ENCODE measurements around the gene PLLP.
A peak's percentile ranks its signal among the peaks of the same experiment; 100 is the strongest.
"Not testable (repeated sequence)": the region's sequence is repeated elsewhere in the genome, so short reads cannot be mapped to it uniquely, and the experiment has no call there.

The PLLP gene

DNA sequence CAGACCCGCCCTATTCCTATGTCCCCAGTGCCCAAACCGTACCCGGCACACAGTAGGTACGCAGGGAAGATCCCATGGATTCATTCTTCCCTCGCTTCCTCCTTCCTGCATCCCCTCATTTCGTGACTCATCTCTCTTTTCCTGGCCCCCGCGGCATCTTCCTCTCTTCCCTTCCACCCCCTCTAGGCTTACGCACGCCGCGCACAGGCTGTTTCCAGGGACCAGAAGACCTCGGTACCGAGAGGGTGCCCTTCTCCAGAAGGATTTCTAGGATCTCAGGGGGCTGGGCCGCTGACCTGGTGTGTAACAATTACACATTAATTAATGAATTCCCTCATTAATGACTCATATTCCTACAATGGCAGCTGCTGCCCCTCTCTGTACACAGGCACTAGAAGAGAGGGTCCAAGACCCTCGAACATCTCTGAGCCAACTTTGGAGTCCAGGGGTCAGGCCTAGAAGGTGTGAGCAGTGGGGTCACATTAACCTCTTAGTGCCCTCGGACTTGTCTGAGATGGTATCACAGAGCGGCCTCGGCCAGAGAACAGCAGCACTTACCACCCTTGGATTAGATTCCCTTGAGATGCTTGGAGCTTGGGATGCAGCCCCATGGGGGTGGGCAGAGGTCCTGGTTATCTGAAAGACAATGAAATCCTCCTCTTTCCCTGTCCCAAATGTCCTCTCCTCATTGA lies 16.8 kb upstream of the PLLP start:
- DNase-seq = no peak

- DNase-seq = peak; percentile 98
These were observed 16.1 kb upstream of the PLLP start for GRCh38 chr16:57300387-57301125.

DNA sequence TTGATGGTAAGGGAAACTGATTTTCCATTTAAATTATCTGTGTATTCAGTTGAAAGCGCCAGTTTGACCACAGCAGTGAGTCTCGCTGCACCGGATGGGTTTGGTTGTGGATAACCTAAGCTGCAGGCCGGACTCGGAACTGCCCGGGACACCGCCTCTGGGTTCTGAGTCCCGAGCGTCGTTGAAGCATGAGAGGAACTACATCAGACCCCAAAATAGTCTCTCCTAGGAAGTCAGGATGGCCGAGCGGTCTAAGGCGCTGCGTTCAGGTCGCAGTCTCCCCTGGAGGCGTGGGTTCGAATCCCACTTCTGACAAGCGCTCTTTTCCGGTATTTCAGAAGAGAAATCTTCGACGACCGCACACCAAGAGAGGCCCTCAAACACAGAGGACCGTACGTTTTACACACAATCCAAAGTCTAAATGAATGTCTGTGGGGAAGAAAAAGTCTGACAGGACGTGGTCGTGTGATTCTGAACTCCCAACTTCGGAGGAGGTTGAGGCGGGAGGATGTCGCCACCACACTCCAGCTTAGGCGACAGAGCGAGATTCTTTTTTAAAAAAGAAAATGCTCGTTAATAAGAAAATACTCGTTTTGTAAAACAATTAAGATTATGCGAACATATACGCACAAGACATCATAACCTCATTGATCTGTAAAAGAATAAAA lies 15.4 kb upstream of the PLLP start:
- DNase-seq = peak; percentile 77

DNA sequence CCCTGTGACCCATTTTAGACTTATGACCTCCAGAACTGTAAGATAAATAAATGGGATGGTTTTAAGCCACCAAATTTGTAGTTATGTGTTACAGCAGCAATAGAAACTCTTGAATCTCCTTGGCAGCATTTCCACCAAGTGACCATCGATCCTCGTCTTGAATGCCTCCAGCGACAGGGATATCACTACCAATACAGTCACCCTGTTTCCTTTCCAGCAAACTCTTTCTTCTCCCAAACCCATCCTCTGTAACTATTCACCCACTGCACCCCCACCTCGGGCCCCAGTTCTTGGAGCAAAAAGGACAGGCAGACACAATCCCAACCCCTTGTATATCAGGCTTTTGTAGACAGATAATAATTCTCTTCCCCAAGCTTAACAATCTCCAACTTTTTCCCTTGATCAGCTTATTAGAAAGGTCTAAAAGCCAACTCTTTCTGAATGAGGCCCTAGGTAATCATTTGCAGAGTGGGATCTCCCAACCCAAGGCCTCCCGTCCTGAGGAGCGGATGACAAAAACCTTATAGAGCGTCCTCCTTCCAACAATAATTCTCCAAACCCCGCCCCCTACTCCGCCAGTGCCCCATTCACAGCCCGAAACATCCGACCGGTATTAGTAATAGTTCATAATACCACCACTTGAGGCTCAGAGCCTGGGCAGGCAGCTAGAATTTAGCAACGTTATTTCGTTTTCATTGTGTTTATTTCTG lies 14.7 kb upstream of the PLLP start:
- DNase-seq = no peak

DNA sequence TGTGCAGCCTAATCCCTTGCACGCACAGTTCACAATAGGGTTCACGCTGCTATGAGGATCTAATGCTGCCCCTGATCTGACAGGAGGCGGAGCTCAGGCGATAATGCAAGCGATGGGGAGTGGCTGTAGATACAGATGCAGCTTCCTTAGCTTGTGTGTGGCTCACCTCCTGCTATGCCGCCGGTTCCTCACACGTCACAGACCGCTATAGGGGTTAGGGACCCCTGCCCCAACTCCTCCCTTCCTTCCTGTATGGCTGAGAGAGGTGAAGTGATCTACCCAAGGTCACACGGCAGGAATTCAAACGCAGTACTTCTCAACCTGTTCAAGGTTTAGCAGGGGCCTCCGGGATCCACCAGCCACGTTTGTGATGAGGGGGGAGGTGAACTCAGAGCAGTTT lies 13.4 kb upstream of the PLLP start:
- peak; percentile 61 for DNase-seq

DNA sequence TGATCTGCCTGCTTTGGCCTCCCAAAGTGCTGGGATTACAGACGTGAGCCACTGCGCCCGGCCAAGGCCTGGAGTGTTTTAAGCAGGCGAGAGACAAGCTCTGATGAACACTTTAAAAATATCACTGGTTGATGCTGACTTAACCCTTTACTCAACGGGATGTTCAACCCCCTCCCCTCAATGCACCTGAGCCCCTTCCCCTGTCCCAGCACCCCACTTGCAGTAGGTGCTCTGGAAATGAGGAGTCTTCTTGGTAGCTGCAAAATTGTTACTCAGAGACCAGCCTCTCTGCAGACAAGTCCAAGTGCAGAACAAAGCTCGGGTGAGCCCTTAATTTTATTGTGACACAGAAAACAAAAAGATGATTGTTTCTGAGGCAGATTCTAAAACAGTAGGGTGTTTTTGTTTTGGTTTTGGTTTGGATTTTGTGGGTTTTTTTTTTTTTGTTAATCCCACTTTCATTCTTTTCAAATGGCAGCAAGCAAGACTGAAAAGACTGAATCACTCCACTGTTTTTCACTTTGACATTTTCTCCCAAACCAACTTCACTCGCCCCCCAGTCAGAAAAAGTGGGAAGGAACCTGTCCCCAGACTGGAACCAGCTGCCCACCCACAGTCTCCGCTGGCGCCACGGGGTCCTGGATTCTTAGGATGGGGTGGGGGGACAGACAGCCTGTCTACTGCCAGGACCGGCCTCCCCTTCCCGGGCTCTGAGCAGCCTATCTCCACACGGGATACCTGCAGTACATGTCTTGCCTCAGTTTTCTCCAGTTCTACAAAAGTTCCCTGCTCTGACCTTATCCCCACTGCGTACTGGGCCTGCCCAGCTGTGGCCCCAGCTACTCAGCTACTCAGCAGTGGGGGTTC lies 5.2 kb upstream of the PLLP start:
- no peak for DNase-seq

DNA sequence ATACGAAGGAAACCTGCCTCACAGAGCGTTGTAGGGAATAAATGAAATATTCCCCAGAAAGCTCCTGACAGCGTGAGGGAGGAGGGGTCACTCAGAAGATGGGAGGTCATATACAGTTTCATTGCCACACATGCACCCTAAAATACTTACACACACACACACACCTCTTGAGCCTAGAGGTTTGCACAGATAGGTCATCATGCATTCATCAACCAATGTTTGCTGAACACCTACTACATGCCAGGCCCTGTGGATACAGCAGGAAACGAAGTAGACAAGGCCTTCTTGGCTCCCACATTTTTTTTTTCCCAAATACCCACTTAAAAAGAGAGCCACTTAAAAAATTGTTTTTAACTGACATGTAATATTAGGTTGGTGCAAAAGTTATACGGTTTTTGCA lies 907 bp upstream of the PLLP start:
- DNase-seq = no peak

DNA sequence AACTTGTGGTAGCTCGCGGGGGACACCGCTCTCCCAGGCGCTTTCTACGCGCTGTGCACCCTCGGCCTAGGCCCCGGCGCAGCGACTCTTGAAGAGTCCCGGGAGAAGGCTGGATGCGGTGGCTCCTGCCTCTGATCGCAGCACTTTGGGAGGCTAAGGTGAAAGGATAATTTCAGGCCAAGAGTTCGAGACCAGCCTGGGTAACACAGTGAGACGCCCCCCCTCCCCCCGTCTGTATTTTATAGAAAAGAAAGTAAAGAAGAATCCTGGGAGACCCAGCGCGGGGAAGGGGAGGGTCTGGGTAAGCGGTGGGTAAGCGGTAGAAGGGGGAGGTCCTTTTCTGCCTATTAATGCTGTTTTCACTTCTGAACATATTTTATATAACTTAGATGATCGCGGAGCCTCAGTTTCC lies 486 bp upstream of the PLLP start:
- no peak for DNase-seq

DNA sequence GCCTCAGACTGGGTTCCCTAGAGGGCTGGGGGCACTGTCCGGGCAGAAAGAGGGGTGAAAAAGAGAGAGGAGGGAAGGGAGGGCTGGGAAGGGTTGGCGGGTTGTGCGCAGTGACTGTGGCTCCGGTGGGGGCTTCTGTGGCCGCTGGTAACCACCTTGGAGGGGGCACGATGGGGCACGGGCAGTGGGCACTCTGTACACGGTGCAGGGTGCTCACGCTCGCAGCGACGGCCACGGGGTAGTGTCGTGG lies 588 bp downstream of the PLLP start:
- no peak for DNase-seq

GRCh38 chr16:57283214-57283958 lies 1.1 kb downstream of the PLLP start:
- no peak for DNase-seq

DNA sequence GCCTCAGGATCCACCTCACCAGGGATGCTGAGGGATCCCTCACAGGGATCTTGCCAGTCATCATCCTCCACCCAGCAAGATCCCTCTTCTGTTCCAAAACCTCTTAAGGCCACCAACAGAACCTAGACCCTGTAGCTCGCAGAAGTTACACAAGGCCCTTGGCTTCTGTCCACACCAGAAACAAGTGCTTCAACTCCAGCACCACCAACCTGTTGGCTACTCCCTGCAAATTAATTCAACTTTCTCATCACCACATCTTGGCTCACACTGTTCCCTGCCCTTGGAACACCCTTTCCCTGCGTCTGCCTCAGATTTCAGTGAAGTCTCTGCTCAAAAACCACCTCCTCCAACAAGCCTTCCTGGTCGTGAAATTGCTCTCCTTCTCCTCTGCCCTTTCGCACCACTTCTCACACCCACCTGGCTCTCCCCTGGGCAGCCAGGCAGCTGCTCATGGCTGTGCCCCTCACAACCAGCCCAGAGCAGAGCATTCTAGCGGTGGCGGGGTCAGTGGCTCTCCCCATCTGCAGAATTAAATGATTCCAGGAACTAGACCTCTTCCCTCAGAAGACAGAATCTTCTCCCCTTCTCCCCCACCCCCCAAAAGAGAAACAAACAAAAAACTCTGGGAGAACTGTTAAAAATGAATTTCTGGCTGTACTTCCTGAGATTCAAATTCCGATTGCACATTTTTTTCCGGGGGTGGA lies 1.8 kb downstream of the PLLP start:
- DNase-seq = no peak

- DNase-seq = no peak
These were observed 2.7 kb downstream of the PLLP start for GRCh38 chr16:57281791-57282190.

DNA sequence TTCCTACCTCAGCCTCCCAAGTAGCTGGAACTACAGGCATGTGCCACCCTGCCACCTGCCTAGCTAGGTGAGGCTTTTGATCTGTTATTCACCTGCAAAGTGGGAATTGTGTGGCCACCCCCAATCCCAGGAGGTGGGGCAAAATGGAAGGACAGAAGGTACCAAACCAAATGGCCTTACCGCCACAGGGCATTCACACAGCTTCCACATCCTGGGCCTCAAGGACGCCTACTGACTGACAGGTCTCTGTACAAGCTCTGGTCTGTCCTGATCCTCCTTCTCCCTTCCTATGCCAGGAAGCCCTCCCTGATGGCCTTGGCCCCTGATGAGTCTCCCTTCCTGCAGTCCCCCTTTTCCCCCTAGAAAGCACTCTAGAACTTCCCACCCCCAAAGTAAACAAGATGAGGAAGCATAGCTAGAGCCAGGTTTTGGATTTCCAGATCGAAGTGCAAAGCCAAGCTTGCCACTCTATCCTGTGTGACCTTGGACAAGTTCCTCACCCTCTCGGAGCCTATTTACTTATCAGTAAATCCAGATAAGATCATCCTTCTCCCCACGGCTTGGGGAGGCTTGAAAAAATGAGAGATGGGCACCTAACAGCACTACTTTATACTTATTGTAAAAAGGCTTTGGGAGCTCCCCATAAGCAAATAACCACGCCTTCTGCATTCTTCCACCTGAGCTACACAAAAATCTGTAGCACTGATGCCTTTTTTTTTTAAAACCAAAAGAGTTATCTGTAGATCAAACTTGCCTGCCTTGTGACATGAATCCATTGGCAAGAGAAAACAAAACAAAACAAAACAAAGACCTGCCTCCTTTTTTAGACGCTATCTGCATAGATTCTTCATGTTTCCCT lies 4.5 kb downstream of the PLLP start:
- DNase-seq = no peak

- no peak for DNase-seq
These were observed 6.0 kb downstream of the PLLP start for GRCh38 chr16:57278494-57278893.

DNA sequence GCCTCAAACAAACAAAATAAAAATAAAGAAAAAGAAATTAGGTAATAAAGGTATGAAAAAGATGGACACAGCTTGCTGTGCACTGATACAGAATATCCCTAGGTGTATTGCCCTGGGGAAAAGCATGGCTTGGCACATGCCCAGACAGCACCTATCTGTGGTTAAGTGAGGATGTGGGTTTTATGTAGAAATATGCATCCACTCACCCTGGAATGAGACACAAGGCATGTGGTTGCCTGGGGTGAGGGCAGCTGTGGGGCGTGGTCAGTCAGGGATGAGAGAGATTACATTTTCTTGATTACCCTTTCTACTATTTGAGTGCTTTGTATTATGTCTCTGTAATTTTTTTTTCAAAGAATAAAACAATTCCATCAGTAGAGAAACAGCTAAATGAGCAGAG lies 6.9 kb downstream of the PLLP start:
- DNase-seq = peak; percentile 81

- no peak for DNase-seq
These were observed 7.9 kb downstream of the PLLP start for GRCh38 chr16:57276596-57276995.

GRCh38 chr16:57275946-57276345 lies 8.5 kb downstream of the PLLP start:
- not testable (repeated sequence) for DNase-seq

DNA sequence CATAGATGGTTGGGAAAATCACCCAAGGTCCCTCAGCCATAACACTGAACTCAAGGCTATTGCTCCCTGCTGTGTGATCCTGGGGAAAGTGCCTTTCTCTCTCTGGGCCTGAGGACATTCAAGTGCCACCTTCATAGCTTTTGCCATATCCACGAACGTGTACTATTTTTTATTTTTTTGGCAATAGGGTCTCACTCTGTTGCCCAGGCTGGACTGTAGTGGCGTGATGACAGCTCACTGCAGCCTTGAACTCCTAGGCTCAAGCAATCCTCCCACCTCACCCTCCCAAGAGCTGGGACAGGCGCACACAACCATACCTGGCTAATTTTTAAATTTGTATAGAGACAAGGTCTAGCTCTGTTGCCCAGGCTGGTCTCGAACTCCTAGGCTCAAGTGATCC lies 10.6 kb downstream of the PLLP start:
- DNase-seq = no peak

DNA sequence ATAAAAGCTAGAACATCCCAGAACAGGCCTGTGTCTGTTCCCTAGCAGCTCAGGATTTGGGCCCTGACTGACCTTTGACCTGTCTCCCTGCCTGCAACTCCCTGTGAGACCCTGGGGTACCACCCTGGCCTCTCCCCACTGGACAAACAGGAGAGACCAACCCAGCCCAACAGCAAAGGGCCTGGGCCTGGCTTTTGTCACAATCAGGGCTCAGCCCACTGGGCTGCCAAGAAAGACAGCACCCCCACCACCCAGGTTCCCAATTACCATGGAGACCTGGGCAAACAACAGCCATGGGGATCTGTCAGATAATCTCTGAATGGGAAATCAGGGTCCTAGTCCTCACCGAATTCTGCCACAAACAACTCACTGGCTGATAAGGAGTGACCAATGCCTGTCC lies 11.1 kb downstream of the PLLP start:
- DNase-seq = no peak

DNA sequence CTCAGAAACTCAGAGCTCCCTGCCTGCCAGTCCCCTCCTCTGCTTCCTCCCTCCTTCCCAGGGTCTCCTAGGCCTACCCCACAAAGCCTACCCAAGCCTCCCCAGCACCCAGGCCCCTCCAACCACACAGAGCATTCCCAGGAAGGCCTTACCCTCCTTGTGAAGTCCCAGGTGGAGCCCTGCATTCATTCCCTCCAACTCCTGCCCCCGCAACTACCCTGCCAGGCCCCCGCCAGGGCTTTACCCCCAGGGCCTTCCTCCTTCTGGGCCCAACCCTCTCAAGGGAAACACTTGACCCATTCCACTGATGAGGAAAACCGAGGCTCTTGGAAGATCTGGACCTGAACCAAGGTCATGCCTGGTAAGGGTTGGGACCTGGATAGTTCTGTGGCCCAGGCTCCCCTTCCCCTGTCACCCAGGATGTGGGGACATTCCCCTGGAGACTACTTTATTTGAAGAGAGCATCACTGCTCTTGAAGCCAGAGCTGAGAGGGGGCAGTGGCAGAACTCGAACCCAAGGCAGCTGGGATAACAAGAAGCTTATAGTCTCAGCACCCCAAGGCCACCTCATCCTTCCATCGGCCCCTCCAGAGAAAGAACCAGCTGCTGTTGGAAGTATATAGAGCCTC lies 12.5 kb downstream of the PLLP start:
- no peak for DNase-seq

All from CD4-positive, alpha-beta T cell treated with Interleukin-6 for 4 hours (primary cell).